A549 (cell line): ENCODE measurements around the gene GABRA5. TPM values are rescaled to one million over a fixed set of nuclear protein-coding genes. Genes with fewer than 3 reads are reported as not detected.

Experiments
- ATAC-seq, 2 experiments: fragments of 200-7000 bp in 1 of 2; fragments of >200 bp in 1 of 2; cut with Nextera tagmentation in 1 of 2; cut with Tn5 transposase in 1 of 2; 3 replicates each; pipeline versions ENCODE4 v1.8.0 to v1.9.1; 2018 to 2020; ENCODE audit warnings: mild to moderate bottlenecking in 1 of 2, moderate library complexity in 1 of 2
- CTCF ChIA-PET: fragments of 300-600 bp; sonication (Branson Sonifier 250); formaldehyde crosslinking; extraction: SDS; loops from one replicate; lab custom pipeline; 2021; ENCODE audit warnings: antibody characterized with exemption, inconsistent platforms; lab: Yijun Ruan, JAX
- POLR2A ChIA-PET: fragments of 350-600 bp; formaldehyde crosslinking; extraction: SDS; loops from one replicate; lab custom pipeline; 2021; ENCODE audit warnings: antibody characterized with exemption, inconsistent platforms; lab: Yijun Ruan, JAX
- DNase-seq, 2 experiments: peaks; one replicate each; pipeline versions ENCODE4 v3.0.0 to v3.0.0-alpha.2; 2011 to 2016; ENCODE audit warnings: low read depth in 1 of 2, low spot score in 1 of 2
- FAIRE-seq: peaks from 2 replicates; lab custom pipeline; 2011; peaks lifted over from hg19 to GRCh38; lab: Jason Lieb, UNC
- H3K27ac ChIP-seq, 2 experiments: fragments of >200 bp; sonication (Bioruptor Twin); formaldehyde crosslinking; 3 replicates each; pipeline ENCODE4 v1.5.1; 2016 to 2017
- H3K4me1 ChIP-seq: fragments of >200 bp; sonication (Bioruptor Twin); formaldehyde crosslinking; 3 replicates; pipeline ENCODE4 v1.6.1; 2016
- H3K4me2 ChIP-seq: fragments of >200 bp; sonication (Bioruptor Twin); formaldehyde crosslinking; 3 replicates; pipeline ENCODE4 v1.6.1; 2016
- H3K4me3 ChIP-seq: fragments of >200 bp; sonication (Bioruptor Twin); formaldehyde crosslinking; 3 replicates; pipeline ENCODE4 v1.5.1; 2016
- H3K9me3 ChIP-seq: fragments of >200 bp; sonication (Bioruptor Twin); formaldehyde crosslinking; 3 replicates; pipeline ENCODE4 v1.6.1; 2016
- CEBPB ChIP-seq, 2 experiments: fragments of >200 bp in 1 of 2; sonication (Bioruptor Twin) in 1 of 2; formaldehyde crosslinking in 1 of 2; IDR thresholded peaks; 2 replicates each; pipeline ENCODE4 v1.6.1; 2012 to 2016
- FOSB ChIP-seq: fragments of 250-450 bp; sonication (Bioruptor Pico); IDR thresholded peaks from 2 replicates; pipeline ENCODE4 v1.5.0; 2020; ENCODE audit warnings: mild to moderate bottlenecking, moderate library complexity
- GATA3 ChIP-seq: IDR thresholded peaks from 2 replicates; pipeline ENCODE4 v1.6.1; 2012; ENCODE audit warnings: borderline replicate concordance
- HEYL ChIP-seq: fragments of 250-450 bp; sonication (Bioruptor Pico); IDR thresholded peaks from 2 replicates; pipeline ENCODE4 v1.8.0; 2021; ENCODE audit warnings: mild to moderate bottlenecking, moderate library complexity
- HOXB13 ChIP-seq: fragments of 250-450 bp; sonication (Bioruptor Pico); IDR thresholded peaks from 2 replicates; pipeline ENCODE4 v1.5.0; 2020; ENCODE audit warnings: low read depth, mild to moderate bottlenecking, moderate library complexity
- MAFK ChIP-seq: fragments of 450-650 bp; IDR thresholded peaks from 2 replicates; pipeline ENCODE4 v1.6.1; 2014; ENCODE audit not compliant: partially characterized antibody
- NPAS2 ChIP-seq: fragments of 250-450 bp; sonication (Bioruptor Pico); IDR thresholded peaks from 2 replicates; pipeline ENCODE4 v1.8.0; 2022; ENCODE audit warnings: mild to moderate bottlenecking, moderate library complexity, borderline replicate concordance
- POLR2AphosphoS2 ChIP-seq: conservative IDR thresholded peaks from 2 replicates; pipeline ENCODE4 v1.6.1; 2012; ENCODE audit warnings: low read length, improper control_type of control experiment, inconsistent platforms
- RAD21 ChIP-seq, 2 experiments: fragments of >200 bp in 1 of 2; sonication (Bioruptor Twin) in 1 of 2; formaldehyde crosslinking in 1 of 2; IDR thresholded peaks in 1 of 2; conservative IDR thresholded peaks in 1 of 2; 2 replicates in 1 of 2; 3 replicates in 1 of 2; pipeline ENCODE4 v1.6.1; 2012 to 2018; ENCODE audit warnings: inconsistent platforms in 1 of 2
- TP53 ChIP-seq: fragments of 250-450 bp; sonication (Bioruptor Pico); IDR thresholded peaks from 2 replicates; pipeline ENCODE4 v1.5.0; 2021; ENCODE audit warnings: mild to moderate bottlenecking, moderate library complexity
- ZFP36 ChIP-seq: fragments of 450-650 bp; IDR thresholded peaks from 2 replicates; pipeline ENCODE4 v1.6.1; 2014; ENCODE audit warnings: borderline replicate concordance; ENCODE audit not compliant: partially characterized antibody
- whole genome bisulfite sequencing: methylation state at CpG from one replicate; pipeline ENCODE4 v1.1.6; 2017; ENCODE audit errors: missing lambda C conversion rate; 5-methylcytosine and 5-hydroxymethylcytosine counted together
- polyA plus RNA-seq, 4 experiments: library from polyadenylated mRNA; depleted of rRNA in 3 of 4; stranded (reverse); fragments of >200 nt; fragmentation: RNase III in 1 of 4; extraction: RNeasy Plus Mini Kit Qiagen cat#74134 plus additional on column Dnase treatment in 1 of 4; gene quantifications; 2 replicates in 3 of 4; 3 replicates in 1 of 4; pipeline ENCODE4 v1.2.3, GENCODE V29; 2011 to 2017
- TF ChIP-seq, protein P1 (sequence below): fragments of 250-450 bp; sonication (Bioruptor Pico); IDR thresholded peaks from 2 replicates; pipeline ENCODE4 v1.5.0; 2021; ENCODE audit warnings: mild to moderate bottlenecking, moderate library complexity, borderline replicate concordance

Gene GABRA5
- polyA plus RNA-seq, 2 of the 4 experiments (the other 2 are of a cell fraction) = 89.1 to 91.7 TPM

DNA sequence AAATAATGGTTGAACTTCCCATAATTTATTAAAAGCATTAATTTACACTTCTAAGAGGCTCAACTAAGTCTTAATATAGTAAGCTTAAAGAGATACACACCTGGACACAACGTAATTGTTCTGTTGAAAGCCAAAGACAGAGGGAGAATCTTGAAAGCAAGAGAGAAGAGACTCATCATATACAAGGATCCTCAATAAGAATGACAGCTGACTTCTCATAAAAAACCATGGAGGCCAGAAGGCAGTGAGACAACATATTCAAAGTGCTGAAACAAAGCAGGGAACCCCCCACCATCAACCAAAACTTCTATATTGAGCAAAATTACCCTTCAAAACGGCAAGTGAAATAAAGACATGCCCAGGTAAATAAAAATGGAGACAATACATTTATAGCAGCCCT is 87.5 kb downstream of the GABRA5 start:
- no peak for ATAC-seq
- CTCF ChIA-PET = interaction anchor here (0.7 to 1.3 kb wide), 3 partner anchors 17 to 405 kb away, joined by 3 read pairs; no protein-coding TSS in a partner anchor
- peaks cover 8% of the 10 kb centered on the region; the same call in 1 of the 3 replicates for H3K9me3 ChIP-seq

DNA sequence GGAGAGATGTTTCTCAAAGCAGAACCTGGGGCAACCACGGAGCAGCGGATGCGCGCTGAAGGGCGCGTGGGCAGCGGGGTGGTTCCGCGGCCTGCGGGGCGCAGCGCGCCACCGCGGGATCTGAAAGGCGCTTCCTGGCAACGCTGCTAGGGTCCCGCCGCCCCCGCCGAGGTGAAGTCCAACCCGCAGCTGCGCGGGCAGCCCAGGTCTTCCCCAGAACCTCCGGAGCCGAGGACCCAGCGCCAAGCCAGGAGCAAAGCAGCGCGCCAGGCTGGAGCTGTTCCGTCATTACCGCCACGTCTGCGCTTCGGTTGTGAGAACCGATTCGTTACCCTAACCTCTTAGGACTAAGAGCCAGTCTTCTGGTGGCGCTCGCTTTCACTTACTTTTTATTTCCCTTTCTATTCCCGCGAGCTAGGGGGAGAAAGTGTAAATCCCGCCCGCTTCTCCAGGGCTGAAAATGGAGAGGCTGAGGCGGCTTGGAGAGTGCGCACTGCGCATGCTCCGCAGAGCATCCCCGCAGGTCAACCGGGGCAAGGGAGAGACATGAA is 100.9 kb downstream of the GABRA5 start:
- no peak for ATAC-seq
- H3K4me1 ChIP-seq = peaks cover 5% of the 10 kb centered on the region; the same call in 1 of the 3 replicates
- TF ChIP-seq ZFP36 (no peak), HOXB13 (CRISPR knock-in tag) (no peak), GATA3 (no peak), HEYL (CRISPR knock-in tag) (no peak), MAFK (no peak)
- TF ChIP-seq, protein P1, sequence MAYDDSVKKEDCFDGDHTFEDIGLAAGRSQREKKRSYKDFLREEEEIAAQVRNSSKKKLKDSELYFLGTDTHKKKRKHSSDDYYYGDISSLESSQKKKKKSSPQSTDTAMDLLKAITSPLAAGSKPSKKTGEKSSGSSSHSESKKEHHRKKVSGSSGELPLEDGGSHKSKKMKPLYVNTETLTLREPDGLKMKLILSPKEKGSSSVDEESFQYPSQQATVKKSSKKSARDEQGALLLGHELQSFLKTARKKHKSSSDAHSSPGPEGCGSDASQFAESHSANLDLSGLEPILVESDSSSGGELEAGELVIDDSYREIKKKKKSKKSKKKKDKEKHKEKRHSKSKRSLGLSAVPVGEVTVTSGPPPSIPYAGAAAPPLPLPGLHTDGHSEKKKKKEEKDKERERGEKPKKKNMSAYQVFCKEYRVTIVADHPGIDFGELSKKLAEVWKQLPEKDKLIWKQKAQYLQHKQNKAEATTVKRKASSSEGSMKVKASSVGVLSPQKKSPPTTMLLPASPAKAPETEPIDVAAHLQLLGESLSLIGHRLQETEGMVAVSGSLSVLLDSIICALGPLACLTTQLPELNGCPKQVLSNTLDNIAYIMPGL (CRISPR knock-in tag) = no peak
- TF ChIP-seq, all 56 proteins: peak for 0
- CTCF ChIA-PET = interaction anchor here (1.1 kb wide), 1 partner anchor 19 kb away, joined by 3 read pairs; no protein-coding TSS in a partner anchor
- Histone ChIP-seq H3K27ac (no peak overlapping the region), H3K4me2 (peak overlapping the region; percentile 58), H3K4me3 (peak overlapping the region; percentile 19; the same call in 1 of the 3 replicates), H3K9me3 (no peaks in the 10 kb centered on the region)
- FAIRE-seq = no peak
- WGBS = 56% methylated on average over 48 of the region's 48 CpGs
- DNase-seq = no peak
- POLR2A ChIA-PET = no interaction called here

More for the DNA sequence above, 87.5 kb downstream of the GABRA5 start:
- H3K4me2 ChIP-seq = no peak overlapping the region
- 7% methylated on average over 2 of the region's 2 CpGs for WGBS
- no peak overlapping the region for H3K27ac ChIP-seq
- TF ChIP-seq TP53 (CRISPR knock-in tag) (no peak), POLR2AphosphoS2 (no peak), FOSB (CRISPR knock-in tag) (no peak)
- FAIRE-seq (no peak), DNase-seq (no peak)
- POLR2A ChIA-PET = no interaction called here
- H3K4me1 ChIP-seq = no peaks in the 10 kb centered on the region
- H3K4me3 ChIP-seq = no peak overlapping the region

DNA sequence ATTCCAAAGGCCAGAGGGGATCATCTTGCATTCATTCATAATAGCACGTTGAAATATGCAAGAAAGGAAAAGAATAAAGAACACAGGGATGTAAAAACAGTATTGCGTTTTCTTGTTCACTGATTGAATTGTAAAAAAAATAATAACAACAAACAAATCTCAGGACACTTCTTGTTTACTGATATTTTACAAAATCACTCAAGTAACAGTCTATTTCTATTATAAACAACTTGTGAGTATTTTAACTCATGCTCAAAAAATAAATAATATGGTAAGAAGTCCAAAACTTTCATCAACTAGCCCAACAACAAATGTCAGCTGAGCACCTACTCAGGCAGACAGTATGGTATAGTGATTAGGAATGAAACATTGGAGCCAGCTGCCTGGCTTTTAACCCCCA is 101.9 kb downstream of the GABRA5 start:
- H3K4me1 ChIP-seq = peaks cover 5% of the 10 kb centered on the region; the same call in 1 of the 3 replicates
- TF ChIP-seq CEBPB (IDR thresholded peaks at IDR 0.05) = no peak
- TF ChIP-seq HEYL (CRISPR knock-in tag) = no peak
- no peak for TF ChIP-seq NPAS2 (CRISPR knock-in tag)
- 33% methylated on average over 2 of the region's 2 CpGs for WGBS
- no peak for FAIRE-seq
- no peak overlapping the region for H3K4me2 ChIP-seq
- ChIA-PET POLR2A (no interaction called here), CTCF (no interaction called here)
- H3K4me3 ChIP-seq = no peak overlapping the region
- no peaks in the 10 kb centered on the region for H3K9me3 ChIP-seq
- no peak overlapping the region for H3K27ac ChIP-seq
- no peak for DNase-seq
- ATAC-seq = no peak

DNA sequence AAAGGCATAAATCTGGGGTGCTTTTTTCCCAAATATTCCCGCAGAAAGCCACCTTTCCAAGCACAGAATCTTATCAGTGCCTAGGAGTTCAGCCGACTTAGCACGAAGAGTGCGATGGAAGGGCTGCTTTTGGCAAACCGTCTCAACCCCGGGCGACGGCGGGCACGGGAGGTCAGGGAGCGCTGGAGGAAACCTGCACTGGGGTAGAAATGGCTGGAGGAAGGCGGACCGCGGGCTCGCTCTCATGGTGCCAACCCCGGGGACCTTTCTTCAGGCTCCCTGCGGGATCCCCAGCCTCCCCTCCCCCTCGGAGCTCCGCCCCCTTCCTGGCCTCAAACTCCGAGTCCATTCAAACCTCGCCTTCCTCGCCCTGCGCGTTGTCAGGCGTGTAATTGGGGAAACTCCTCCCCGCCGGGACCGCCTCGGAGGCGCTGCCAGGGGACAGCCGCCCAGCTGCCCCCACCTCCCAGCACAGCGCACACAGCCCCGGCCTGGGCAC is 103.9 kb downstream of the GABRA5 start, which contains the start of gene GABRG3:
Gene GABRG3 (plus strand): TSS at position 470 of the 499 bp plus-strand sequence.
- H3K4me3 ChIP-seq = peak within 1 kb of the TSS; percentile 72
- H3K27ac ChIP-seq = peak within 1 kb of the TSS; percentile 11 to 81; a peak in 4 of 6 replicates
- ChIA-PET CTCF (interaction anchor here (0.7 to 4.7 kb wide), 7 partner anchors 12 to 388 kb away, joined by 3 to 46 read pairs (median 5); no protein-coding TSS in a partner anchor), POLR2A (no interaction called here)
- DNase-seq = peak; percentile 12 to 32
- WGBS = 28% methylated on average over 18 of the region's 33 CpGs
- no peaks in the 10 kb centered on the region for H3K9me3 ChIP-seq
- TF ChIP-seq FOSB (CRISPR knock-in tag) (no peak), RAD21 (conservative IDR thresholded peaks at IDR 0.05 in 1 of 2, IDR thresholded peaks at IDR 0.05 in 1 of 2) (no peak)
- no peak for FAIRE-seq
- peak; percentile 58 to 60 for ATAC-seq
- H3K4me1 ChIP-seq = peaks cover 5% of the 10 kb centered on the region; the same call in 1 of the 3 replicates
- H3K4me2 ChIP-seq = peak within 1 kb of the TSS; percentile 86
